Caco-2 (cell line): ENCODE measurements around the gene IL33. TPM values are rescaled to one million over a fixed set of nuclear protein-coding genes. Genes with fewer than 3 reads are reported as not detected.

Source experiments
- BruUV-seq: library from RNA; stranded (reverse); fragments of 400-500 nt; replicated peaks from 2 replicates; lab custom pipeline; 2021; lab: Mats Ljungman, UMichigan
- CTCF ChIA-PET: fragments of 300-600 bp; sonication (Branson Sonifier 250); formaldehyde crosslinking; loops from one replicate; lab custom pipeline; 2022; ENCODE audit warnings: antibody characterized with exemption; lab: Charles Lee
- POLR2A ChIA-PET: fragments of 300-600 bp; sonication (Branson Sonifier 250); formaldehyde crosslinking; loops from one replicate; lab custom pipeline; 2022; ENCODE audit warnings: antibody characterized with exemption; lab: Charles Lee
- DNase-seq, 2 experiments: peaks; one replicate each; pipeline versions ENCODE4 v3.0.0 to v3.0.0-alpha.2; 2020 to 2022
- H3K27me3 ChIP-seq: replicated peaks from 2 replicates; pipeline ENCODE4 v1.6.0; 2011; ENCODE audit warnings: low read length; ENCODE audit not compliant: control insufficient read depth, insufficient read depth
- H3K36me3 ChIP-seq: 2 replicates; pipeline ENCODE4 v1.5.1; 2011; ENCODE audit warnings: low read length; ENCODE audit not compliant: control insufficient read depth, insufficient read depth
- H3K4me1 ChIP-seq: fragments of 250-450 bp; sonication (Bioruptor Pico); 2 replicates; pipeline ENCODE4 v1.5.1; 2020; ENCODE audit warnings: mild to moderate bottlenecking
- H3K4me3 ChIP-seq: 2 replicates; pipeline ENCODE4 v1.5.1; 2011; ENCODE audit warnings: low read depth, mild to moderate bottlenecking, control low read depth, low read length
- H3K9me3 ChIP-seq: fragments of 250-450 bp; sonication (Bioruptor Pico); 2 replicates; pipeline ENCODE4 v1.5.1; 2020; ENCODE audit warnings: mild to moderate bottlenecking, moderate library complexity
- H3K27ac Mint-ChIP-seq: one replicate; pipeline ENCODE4 v1.8.0; 2022; ENCODE audit warnings: mixed read lengths; ENCODE audit not compliant: unreplicated experiment
- H3K27me3 Mint-ChIP-seq: one replicate; pipeline ENCODE4 v1.8.0; 2022; ENCODE audit warnings: mixed read lengths; ENCODE audit not compliant: insufficient read depth, unreplicated experiment
- H3K36me3 Mint-ChIP-seq: one replicate; pipeline ENCODE4 v1.8.0; 2022; ENCODE audit warnings: mild to moderate bottlenecking, mixed read lengths; ENCODE audit not compliant: insufficient read depth, unreplicated experiment
- H3K4me1 Mint-ChIP-seq: one replicate; pipeline ENCODE4 v1.8.0; 2022; ENCODE audit warnings: low read depth, mixed read lengths; ENCODE audit not compliant: unreplicated experiment
- H3K4me3 Mint-ChIP-seq: one replicate; pipeline ENCODE4 v1.8.0; 2022; ENCODE audit warnings: mild to moderate bottlenecking, moderate library complexity, mixed read lengths; ENCODE audit not compliant: unreplicated experiment
- H3K9me3 Mint-ChIP-seq: one replicate; pipeline ENCODE4 v1.8.0; 2022; ENCODE audit warnings: mixed read lengths; ENCODE audit not compliant: unreplicated experiment
- intact Hi-C: fragments of 100-400 bp; cut with micrococcal nuclease; formaldehyde crosslinking; loops from one replicate; pipeline ENCODE4 v1.10.0; 2022; ENCODE audit not compliant: unreplicated experiment
- total RNA-seq: library from RNA; stranded (reverse); gene quantifications from 2 replicates; pipeline ENCODE4 v1.2.3, GENCODE V29; 2022
- TF ChIP-seq, protein P1 (sequence below), 2 experiments: fragments of 200-600 bp in 1 of 2; IDR thresholded peaks; 1 replicate in 1 of 2; 2 replicates in 1 of 2; pipeline versions ENCODE4 v1.5.1 to v1.8.0; 2011 to 2022; ENCODE audit warnings: antibody characterized with exemption in 1 of 2, control low read depth in 1 of 2, inconsistent platforms in 1 of 2, low read depth in 1 of 2, low read length in 1 of 2, mild to moderate bottlenecking in 1 of 2, moderate library complexity in 1 of 2; ENCODE audit not compliant: insufficient read depth in 1 of 2, severe bottlenecking in 1 of 2, unreplicated experiment in 1 of 2

The IL33 gene
- total RNA-seq, 1 experiment from 2014 or later = not detected

DNA sequence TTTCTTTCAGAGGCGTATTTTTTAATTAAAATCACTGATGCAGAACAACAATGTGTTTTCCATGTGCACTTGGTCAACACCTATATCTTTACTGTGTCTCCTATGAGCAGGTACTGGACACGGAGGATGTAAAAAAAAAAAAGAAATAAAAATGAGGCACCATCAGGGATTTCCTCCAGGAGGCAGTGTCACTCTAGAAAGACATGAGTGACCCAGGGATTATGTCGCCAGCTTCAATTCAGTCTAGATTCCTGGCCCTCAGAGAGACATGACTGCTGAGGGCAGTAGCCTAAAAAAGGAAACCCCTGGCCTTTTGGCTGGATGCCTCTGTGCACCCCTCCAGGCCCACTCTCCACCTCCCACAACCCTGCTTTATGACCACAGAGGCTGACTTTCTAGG is 18.3 kb upstream of the IL33 start:
- H3K27ac Mint-ChIP-seq = no peak overlapping the region
- ChIA-PET CTCF (interaction anchor here (1.9 kb wide), 1 partner anchor 109 kb away, joined by 16 read pairs; no protein-coding TSS in a partner anchor), POLR2A (no interaction called here)
- no peak overlapping the region for H3K4me3 Mint-ChIP-seq
- TF ChIP-seq, protein P1, sequence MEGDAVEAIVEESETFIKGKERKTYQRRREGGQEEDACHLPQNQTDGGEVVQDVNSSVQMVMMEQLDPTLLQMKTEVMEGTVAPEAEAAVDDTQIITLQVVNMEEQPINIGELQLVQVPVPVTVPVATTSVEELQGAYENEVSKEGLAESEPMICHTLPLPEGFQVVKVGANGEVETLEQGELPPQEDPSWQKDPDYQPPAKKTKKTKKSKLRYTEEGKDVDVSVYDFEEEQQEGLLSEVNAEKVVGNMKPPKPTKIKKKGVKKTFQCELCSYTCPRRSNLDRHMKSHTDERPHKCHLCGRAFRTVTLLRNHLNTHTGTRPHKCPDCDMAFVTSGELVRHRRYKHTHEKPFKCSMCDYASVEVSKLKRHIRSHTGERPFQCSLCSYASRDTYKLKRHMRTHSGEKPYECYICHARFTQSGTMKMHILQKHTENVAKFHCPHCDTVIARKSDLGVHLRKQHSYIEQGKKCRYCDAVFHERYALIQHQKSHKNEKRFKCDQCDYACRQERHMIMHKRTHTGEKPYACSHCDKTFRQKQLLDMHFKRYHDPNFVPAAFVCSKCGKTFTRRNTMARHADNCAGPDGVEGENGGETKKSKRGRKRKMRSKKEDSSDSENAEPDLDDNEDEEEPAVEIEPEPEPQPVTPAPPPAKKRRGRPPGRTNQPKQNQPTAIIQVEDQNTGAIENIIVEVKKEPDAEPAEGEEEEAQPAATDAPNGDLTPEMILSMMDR (IDR thresholded peaks at IDR 0.05; ENCODE audit: insufficient read depth in 1 of 2, low read depth in 1 of 2, low read length in 1 of 2, severe bottlenecking in 1 of 2, unreplicated experiment in 1 of 2) = peak in 1 of 2 experiments; percentile 18
- H3K36me3 ChIP-seq = no peaks in the 10 kb centered on the region
- no peaks in the 10 kb centered on the region for H3K9me3 ChIP-seq
- no peaks in the 10 kb centered on the region for H3K9me3 Mint-ChIP-seq
- intact Hi-C loops = loop anchor here (1.0 kb wide), 1 partner anchor 109 kb away; no protein-coding TSS in a partner anchor
- no peaks in the 10 kb centered on the region for H3K36me3 Mint-ChIP-seq
- no peaks in the 10 kb centered on the region for H3K27me3 ChIP-seq
- no peak overlapping the region for H3K4me3 ChIP-seq
- peak in 1 of 2 experiments; percentile 12 for DNase-seq
- H3K4me1 Mint-ChIP-seq = no peaks in the 10 kb centered on the region
- no TSS peak for BruUV-seq
- peaks cover 4% of the 10 kb centered on the region for H3K27me3 Mint-ChIP-seq
- no peaks in the 10 kb centered on the region for H3K4me1 ChIP-seq

DNA sequence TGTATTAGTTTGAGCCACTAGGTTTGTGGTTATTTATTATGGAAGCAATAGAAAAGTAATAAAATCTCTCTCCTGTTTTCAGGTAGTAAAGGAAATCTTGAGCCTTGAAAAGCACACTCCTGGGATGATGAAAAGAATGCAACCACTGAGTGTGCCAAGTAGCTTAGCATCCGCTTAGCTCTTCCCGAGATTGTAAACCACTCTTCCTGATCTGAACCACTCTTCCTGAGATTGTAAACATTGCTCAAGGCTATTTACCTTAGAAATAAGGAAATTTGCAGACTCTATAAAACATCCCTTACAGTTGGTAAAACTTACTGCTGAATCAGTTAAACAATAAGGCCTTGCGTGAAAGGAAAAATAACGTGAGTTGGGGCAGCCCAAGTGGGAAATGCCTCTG is 17.4 kb upstream of the IL33 start:
- Histone ChIP-seq H3K4me1 (no peaks in the 10 kb centered on the region), H3K4me3 (no peak overlapping the region), H3K36me3 (no peaks in the 10 kb centered on the region), H3K9me3 (no peaks in the 10 kb centered on the region), H3K27me3 (no peaks in the 10 kb centered on the region)
- Mint-ChIP-seq H3K4me3 (no peak overlapping the region), H3K27me3 (peaks cover 4% of the 10 kb centered on the region), H3K27ac (no peak overlapping the region), H3K4me1 (no peaks in the 10 kb centered on the region), H3K36me3 (no peaks in the 10 kb centered on the region), H3K9me3 (no peaks in the 10 kb centered on the region)
- intact Hi-C loops = no loop called here
- POLR2A ChIA-PET = no interaction called here
- TF ChIP-seq, protein P1 (IDR thresholded peaks at IDR 0.05; ENCODE audit: insufficient read depth in 1 of 2, low read depth in 1 of 2, low read length in 1 of 2, severe bottlenecking in 1 of 2, unreplicated experiment in 1 of 2) = no peak
- no peak for DNase-seq
- CTCF ChIA-PET = interaction anchor here (1.9 kb wide), 1 partner anchor 108 kb away, joined by 16 read pairs; no protein-coding TSS in a partner anchor
- no TSS peak for BruUV-seq

DNA sequence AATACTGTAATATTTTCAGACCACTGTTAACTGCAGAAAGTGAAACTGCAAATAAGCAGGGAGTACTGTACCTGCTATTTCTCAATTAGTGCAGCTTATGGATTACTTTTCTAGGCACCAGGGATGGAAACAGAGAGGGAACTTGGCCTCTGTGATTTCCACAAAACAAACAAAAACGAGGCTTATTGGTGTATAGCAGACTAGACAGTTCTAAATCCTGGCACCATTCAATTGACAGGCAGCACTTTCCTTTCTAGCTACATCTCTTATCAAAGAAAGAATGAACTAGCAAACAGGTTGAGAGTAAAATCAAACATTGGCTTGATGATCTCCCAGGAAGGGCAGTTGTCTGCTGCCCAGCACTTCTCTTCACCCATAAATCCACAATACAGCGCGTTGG is 16.0 kb upstream of the IL33 start:
- POLR2A ChIA-PET = no interaction called here
- BruUV-seq = no TSS peak
- Histone ChIP-seq H3K27me3 (no peaks in the 10 kb centered on the region), H3K9me3 (no peaks in the 10 kb centered on the region), H3K4me1 (no peaks in the 10 kb centered on the region), H3K36me3 (no peaks in the 10 kb centered on the region), H3K4me3 (no peak overlapping the region)
- CTCF ChIA-PET = no interaction called here
- Mint-ChIP-seq H3K27ac (no peak overlapping the region), H3K36me3 (no peaks in the 10 kb centered on the region), H3K4me1 (no peaks in the 10 kb centered on the region), H3K4me3 (no peak overlapping the region), H3K27me3 (no peaks in the 10 kb centered on the region), H3K9me3 (no peaks in the 10 kb centered on the region)
- no peak for DNase-seq
- TF ChIP-seq, protein P1 (IDR thresholded peaks at IDR 0.05; ENCODE audit: insufficient read depth in 1 of 2, low read depth in 1 of 2, low read length in 1 of 2, severe bottlenecking in 1 of 2, unreplicated experiment in 1 of 2) = no peak
- intact Hi-C loops = no loop called here
